Jurkat, Clone E6-1 (cell line): ENCODE results near the gene ATXN1.
A peak's percentile ranks its signal among the peaks of the same experiment; 100 is the strongest.

Experiments used
- DNase-seq: peaks from one replicate; pipeline ENCODE4 v3.0.0-alpha.2; 2011; ENCODE audit warnings: low read depth, low spot score
- H3K4me3 ChIP-seq: 2 replicates; pipeline ENCODE4 v1.5.1; 2011; ENCODE audit warnings: mild to moderate bottlenecking, low read length, control low read depth, moderate library complexity

Gene ATXN1

DNA sequence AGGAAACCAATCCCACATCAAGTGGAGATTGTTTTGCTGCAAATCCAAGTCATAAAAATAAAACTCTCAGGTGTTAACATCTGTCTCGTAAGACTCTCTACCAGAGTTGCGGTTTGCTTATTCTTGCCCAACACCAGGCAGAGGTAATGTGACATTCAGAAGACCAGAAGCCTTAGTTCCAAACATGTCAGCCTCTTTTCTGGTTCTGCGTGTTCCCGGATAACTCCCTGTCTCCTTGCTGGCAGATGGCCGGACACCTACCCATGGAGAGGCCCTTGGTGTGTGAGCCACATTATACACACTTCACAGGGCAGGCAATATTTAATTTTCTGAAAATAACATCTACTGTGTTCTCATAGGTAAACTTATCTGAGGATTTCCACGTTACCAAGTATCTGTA is 449.5 kb downstream of the ATXN1 start:
- DNase-seq: peak; percentile 63

DNA sequence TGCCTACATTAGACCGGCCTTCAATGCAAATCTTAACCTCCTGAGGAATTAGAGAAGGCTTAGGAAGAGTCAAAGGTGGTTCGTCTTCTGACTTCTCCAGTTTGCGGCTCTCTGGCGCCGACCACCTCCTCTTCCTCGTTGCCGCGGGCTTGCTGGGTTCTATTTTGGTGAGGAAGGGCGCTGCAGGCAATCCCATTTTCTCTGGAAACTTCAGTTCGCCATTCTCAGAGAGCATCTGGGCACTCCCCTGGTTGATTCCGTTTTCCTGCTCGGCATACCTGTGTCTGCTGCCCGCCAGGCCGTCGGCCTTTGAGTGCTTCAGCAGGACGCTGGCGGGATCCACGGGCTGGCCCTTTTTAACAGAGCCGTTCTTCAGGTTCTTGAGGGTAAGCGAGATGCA is 454.9 kb downstream of the ATXN1 start:
- no peak overlapping the region for H3K4me3 ChIP-seq
- DNase-seq: no peak

More for the DNA sequence above, 449.5 kb downstream of the ATXN1 start:
- no peak overlapping the region for H3K4me3 ChIP-seq

DNA sequence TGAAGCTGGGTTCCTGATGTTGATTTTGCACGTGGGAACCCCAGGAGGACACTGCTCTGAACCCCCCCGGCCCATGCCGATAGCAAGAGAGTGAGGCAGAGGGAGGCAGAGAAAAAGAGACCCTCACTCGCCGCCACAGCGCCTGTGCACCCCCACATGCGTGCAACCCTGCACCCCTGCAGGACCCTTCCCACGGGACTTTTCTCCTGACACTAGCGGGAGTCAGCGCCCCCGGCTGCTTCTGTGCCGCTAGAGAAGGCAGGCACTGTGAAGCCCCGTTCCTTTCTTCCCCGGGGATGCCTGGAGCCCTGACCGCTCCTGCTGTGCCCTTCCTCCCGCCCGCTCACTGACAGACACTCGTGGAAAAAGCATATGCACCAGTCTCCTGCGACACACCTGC is 455.5 kb downstream of the ATXN1 start:
- no peak for DNase-seq
- H3K4me3 ChIP-seq: no peak overlapping the region

DNA sequence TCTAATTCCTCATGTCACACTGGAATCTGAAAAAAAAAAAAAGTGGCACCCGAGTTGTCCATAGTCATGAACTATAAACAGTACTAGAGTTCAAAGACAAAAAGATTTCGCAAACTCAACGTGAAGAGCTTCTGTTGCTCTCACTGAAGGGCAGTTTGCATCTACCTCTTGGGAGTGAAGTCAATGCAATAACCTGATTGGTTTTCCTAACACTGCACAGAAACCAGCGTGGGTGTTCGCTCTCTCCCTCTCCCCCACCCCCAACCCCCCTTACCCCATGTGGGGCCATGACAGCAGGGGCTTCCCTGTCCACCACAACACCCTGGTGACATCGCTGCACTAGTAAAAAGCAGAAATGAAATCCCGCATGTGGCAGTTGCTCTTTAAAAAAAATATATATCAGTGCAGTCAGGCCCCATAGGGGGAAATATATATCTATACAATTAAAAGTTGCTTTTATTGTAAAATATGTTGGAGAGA is 456.0 kb downstream of the ATXN1 start:
- H3K4me3 ChIP-seq: no peak overlapping the region
- no peak for DNase-seq

DNA sequence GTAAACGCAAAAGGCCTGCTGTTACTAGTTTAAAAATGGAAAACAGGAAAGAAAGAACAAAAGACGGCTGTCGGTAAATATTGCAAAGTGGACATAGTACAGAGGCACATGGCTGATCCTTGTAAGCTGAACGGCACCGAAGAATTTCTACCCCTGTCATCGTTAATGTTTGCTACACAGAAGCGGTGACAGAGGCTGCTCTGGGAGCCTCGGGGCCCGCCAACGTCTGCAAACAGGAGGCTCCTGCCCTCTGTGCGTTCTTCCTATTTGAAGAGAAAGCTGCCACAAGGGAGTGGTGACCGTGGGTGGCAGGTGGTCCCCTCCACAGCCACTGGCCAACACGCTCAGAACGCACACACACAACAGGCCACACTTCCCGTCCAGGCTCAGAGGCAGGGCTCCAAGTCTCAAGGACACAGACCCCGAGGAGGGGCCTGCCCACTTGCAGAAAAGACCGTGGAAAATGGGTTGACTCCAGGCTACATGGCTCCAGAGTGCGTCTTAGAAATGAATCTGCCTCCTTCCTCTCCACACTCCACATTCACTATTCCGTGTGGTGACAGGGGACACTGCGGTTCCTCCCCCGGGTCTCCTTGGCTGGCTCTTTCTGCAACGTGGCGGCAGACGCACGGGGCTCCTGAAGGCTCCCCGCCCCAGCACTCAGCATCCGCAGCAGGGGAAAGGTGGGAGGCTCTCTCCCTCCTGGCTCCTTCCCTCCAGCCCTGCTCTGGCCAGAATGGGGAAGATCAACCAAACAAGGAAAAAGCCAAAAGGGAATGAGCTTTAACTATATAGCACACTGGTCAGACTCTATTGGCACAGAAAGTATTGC is 458.3 kb downstream of the ATXN1 start:
- no peak for DNase-seq
- H3K4me3 ChIP-seq: no peak overlapping the region

DNA sequence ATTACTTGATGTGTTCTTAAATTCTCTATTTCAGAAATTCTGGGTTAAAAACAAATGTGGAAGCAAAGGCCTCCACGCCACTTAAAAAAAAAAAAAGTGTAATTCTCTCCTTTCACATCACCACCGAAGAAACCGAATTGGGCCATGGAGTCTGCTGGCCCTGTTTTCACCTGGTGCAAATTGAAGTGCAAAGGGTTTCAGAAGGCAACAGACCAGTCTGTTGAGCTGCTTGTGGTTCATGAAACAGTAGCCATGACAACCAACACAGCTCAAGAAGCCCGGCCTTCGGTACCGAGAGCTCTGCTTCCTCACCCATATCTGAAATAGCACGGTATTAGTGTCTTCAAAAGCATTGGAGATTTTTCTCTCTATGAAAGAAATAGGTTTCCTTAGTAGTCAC is 459.7 kb downstream of the ATXN1 start:
- no peak for DNase-seq
- no peak overlapping the region for H3K4me3 ChIP-seq

DNA sequence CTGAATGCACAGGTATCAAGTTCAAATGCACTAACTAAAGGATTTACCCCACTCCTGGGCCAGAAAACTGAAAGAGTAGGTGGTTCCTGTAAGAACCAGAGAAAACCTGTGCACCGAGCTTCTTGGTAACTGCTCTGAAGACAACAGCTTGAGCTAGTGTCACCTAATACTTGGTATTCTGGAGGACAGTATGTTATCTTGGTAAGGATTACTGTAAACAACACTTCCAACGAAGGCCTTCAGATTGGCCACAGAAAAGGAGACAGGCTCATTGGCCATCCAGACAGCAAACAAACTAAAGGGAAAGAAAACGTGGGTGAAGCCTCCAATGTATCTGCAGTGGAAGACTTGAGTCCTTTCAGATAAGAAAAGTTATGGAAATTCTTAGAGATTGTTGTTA is 461.4 kb downstream of the ATXN1 start:
- DNase-seq: no peak
- H3K4me3 ChIP-seq: no peak overlapping the region

DNA sequence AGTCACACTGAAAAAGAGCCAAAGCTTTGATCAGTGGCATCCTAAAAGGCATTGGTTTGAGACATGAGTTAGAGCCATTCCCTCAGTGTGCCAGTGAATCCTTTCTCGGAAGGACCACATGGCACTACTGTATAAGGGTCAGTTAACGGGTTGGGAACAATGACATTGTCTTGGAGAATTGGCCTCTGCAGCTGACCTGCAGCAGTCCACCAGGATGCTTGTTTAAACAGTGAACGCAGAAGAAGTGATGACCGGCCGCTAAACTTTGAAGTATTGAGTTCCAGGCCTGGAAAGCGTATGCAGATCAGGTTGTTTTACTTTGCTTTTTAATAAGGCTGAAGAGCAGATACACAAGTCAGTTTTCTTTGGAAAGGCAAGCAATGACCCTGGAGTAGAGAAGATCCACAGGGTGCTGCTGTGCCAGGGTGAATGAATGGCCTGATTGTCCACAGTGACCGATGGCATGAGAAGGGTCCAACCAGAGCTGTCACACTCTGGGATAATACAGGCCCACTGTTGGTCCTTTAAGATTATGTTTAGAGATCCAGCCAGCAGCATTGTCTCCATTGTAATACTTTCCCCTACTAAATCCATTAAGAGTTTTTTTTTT is 465.1 kb downstream of the ATXN1 start:
- no peak overlapping the region for H3K4me3 ChIP-seq
- no peak for DNase-seq

DNA sequence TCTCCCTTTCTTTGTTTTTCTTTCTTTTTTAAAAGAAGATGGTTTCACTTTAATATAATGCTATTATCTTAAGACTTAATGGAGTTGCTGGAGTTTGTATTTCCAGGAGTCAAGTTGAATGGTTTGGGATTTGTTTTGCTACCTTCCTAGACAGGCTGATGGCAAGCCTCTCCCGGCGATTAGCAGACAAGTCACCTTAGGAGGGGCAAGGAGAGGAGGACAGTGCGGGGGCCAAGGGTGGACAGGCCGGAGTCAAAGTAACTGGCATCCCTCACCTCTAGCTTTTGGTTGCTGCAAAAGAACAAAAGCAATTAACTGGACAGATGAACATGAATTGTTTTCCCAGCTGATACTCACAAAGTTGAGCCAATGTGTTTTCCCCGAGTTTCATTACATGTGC is 465.8 kb downstream of the ATXN1 start:
- no peak for DNase-seq
- no peak overlapping the region for H3K4me3 ChIP-seq

DNA sequence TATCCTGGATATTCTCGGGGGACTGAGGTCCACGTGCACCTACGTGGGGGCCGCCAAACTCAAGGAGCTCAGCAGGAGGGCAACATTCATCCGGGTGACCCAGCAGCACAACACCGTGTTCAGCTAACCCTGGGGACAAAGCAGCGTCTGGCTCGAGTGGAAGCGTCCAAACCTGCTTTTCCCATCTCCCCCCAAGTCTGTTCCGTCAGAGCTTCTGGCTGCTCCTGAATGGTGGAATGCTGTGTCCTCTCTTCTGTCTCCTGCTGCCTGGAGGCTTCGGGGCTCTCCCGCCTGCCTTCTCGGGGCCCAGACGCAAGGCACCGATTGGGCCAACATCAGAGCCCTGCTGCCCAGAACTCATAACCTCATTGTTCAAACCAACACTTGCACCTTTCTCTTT is 466.2 kb downstream of the ATXN1 start:
- no peak overlapping the region for H3K4me3 ChIP-seq
- DNase-seq: no peak

DNA sequence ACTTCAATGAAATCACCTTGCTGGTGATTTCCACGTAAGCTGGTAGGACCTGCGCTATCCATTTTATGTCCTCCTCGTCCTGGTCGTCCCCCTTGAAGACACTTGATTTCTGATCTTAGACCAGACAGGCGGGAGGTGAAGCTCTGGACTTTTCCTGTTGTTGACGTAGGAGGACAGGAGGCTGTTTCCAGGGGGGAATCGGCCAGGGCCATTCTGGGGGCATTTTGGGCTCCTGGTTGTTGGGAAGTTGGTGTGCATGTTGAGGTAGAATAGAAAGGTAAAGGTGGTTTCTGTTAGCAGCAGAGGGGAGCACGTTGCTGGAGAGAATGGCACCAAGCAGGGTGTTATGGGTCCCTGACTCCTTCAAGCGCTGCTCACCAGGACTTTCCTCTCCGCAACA is 466.9 kb downstream of the ATXN1 start:
- no peak for DNase-seq
- H3K4me3 ChIP-seq: no peak overlapping the region

DNA sequence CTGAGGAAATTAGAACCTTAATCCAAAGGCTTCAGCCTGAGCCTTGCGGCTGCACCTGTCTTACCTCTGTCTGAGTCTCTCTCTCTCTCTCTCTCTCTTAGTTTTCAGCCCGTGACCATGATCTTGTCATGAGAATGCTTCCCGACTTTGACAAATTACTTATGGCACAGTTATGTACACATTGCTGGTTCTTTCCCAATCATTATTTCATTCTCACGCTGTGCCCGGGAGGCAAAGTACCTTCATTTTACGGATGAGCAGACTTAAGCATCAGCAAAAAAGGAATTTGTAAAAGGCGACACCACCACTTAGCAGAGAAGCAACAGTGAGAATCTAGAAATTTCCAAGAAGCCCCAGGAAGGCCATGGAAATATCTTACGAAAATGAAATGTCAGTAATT is 468.3 kb downstream of the ATXN1 start:
- no peak for DNase-seq
- H3K4me3 ChIP-seq: no peak overlapping the region

DNA sequence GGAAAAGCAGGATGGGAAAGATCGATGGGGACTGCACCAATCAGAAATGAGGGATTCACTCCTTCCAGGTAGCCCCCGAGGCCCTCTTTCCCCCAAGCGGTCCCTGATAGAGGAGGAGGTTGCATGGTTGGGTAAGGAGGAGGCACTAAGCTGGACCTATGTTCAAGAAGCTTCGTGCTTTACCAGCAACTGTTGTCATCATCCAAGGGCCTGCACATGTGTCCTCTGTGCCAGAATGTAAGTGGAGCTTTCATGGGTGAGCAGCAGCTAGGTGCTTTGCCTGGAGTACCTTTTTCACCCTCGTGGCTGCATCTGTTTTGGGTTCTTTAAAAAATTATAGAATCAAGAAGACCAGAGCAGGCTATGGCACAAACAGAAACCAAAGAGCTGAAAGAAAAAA is 468.8 kb downstream of the ATXN1 start:
- no peak for DNase-seq
- no peak overlapping the region for H3K4me3 ChIP-seq

DNA sequence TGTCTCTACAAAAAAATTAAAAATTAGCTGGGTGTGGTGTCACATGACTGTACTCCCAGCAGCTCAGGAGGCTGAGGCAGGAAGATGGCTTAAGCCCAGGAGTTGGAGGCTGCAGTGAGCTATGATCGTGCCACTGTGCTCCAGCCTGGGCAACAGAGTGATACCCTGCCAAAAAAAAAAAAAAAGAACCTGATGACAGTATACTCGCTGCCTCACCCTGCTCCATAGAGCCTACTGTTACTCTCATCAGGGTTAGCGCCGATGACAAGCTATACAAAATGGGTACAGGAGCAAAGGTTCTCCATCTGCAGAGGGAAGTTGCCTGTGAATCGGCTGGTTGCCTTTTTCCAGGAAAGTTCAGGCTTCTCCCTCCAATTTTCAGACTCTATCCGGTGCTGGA is 469.5 kb downstream of the ATXN1 start:
- H3K4me3 ChIP-seq: no peak overlapping the region
- DNase-seq: no peak

DNA sequence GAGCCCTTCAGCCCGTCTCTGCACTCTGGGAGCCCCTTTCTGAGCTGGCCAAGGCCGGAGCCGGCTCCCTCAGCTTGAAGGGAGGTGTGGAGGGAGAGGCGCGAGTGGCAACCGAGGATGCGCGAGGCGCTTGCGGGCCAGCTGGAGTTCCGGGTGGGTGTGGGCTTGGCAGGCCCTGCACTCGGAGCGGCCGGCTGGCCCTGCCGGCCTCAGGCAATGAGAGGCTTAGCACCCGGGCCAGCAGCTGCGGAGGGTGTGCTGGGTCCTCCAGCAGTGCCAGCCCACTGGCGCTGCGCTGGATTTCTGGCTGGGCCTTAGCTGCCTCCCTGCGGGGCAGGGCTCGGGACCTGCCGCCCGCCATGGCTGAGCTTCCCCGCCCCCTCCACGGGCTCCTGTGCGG is 473.1 kb downstream of the ATXN1 start:
- no peak overlapping the region for H3K4me3 ChIP-seq
- DNase-seq: no peak

DNA sequence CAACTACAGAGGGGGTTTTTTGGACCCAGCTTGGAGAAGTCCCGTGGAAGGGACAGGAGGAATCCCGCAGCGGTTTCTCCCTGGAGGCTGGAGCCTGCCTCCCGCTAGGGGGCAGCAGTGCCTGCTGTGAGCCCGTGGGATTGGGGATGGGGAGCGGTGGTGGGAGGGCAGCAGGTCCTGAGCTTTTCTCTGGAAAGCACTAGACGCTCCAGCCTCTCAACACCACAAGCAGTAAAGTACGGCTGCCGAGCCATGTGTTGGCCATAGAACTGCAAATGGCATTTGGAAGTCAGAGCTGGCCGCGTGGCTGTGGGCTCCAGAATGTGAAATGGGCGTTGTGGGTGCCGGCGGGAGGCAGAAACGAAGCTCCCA is 475.1 kb downstream of the ATXN1 start:
- DNase-seq: peak; percentile 17
- H3K4me3 ChIP-seq: no peak overlapping the region

DNA sequence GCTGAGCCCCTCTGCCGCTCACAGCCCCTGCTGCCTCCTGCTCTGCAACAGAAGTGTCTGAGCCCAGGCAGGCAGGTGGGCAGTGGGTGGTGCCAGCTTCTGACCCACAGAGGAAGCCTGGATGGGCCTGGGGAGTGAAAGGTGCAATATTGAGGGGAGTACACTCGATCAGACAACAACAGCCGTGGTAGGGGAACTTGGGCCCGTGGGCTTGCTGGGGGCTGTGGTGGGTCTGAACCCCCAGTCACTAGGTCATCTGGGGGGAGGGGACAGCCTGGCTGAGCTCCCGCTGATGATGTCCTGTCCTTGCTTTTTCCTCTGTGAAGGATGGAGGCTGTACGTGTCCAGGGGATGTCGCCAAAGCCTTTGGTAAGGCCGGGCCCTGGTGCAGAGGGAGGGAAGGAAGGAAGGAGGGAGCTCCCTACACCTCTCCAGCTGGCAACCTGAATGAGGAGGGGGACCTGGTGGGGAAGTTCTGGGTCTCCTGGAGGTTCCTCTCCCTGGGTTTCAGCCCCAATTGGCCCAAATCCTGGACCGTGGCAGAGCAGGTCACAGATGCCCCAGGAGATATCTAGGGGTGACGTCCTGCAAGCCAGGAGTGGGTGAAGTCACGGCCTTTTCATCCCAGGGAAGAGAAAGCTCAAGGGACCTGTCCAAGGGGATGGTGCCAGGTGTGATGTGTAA is 475.7 kb downstream of the ATXN1 start:
- DNase-seq: no peak
- no peak overlapping the region for H3K4me3 ChIP-seq

DNA sequence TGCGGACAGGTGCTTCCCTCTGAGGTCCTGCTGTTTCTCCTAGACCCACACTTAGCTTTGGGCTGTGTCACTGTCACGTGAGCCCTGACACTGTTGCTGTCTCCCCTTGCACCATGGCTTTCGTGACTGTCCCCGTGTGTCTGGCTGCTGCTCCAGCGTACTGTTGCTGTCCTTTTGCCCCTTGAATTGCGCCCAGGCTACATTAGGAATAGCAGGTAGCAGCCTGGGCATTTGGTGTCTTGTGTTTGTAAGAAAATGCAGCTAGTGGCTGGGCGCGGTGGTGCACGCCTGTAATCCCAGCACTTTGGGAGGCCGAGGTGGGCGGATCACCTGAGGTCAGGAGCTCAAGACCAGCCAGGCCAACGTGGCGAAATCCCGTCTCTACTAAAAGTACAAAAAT is 476.8 kb downstream of the ATXN1 start:
- no peak overlapping the region for H3K4me3 ChIP-seq
- no peak for DNase-seq

DNA sequence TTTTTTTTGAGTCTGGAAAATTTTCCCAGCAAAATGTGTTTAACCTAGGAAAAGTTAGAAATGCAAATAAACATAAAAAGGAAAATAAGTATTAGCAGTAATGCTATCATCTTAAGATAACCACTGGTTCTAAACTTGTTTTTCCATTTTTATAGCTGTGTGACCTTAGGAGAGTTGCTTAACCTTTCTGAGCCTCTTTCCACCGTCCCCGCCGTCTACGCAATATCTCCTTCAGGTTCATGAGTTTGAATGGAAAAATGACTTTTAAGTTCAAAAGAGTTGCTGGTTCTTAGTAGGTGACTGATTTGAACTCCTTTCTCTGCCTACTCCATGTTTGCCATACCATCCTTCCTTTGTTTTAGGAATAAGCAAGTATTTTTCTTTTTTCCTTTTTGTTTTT is 478.9 kb downstream of the ATXN1 start:
- no peak for DNase-seq
- H3K4me3 ChIP-seq: no peak overlapping the region

DNA sequence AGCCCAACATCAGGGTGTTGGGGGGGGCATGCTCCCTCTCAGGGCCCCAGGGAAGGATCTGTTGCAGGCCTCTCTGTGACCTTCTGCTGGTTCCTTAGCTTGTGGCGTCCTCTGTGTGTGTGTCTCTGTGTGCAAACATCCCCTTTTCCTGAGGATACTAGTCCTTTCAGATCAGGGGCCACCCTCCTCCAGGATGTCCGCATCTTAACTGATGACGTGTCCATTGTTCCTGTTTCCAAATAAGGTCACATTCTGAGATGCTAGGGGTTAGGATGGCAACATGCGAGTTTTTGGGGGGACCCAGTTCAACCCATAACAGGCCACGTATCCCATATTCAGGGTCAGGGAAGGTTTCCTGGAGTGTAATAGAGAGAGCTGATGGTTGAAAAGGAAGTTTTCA is 482.0 kb downstream of the ATXN1 start:
- no peak for DNase-seq
- H3K4me3 ChIP-seq: no peak overlapping the region
